Psoas muscle (tissue), 8 donors: ENCODE measurements around the gene R3HDM1. TPM values are rescaled to one million over a fixed set of nuclear protein-coding genes. Genes with fewer than 3 reads are reported as not detected.
"Not testable (repeated sequence)": the region's sequence is repeated elsewhere in the genome, so short reads cannot be mapped to it uniquely, and the experiment has no call there.

Source experiments
- ATAC-seq, 4 donors: fragments of 200-7000 bp; cut with Tn5 transposase; one replicate each; pipeline ENCODE4 v1.9.1; 2020; ENCODE audit warnings: moderate library complexity in 3 of 4, mild to moderate bottlenecking in 2 of 4
- DNase-seq, 2 donors: peaks; one replicate each; pipeline ENCODE4 v3.0.0-alpha.2; 2020
- H3K27ac ChIP-seq: fragments of 200-600 bp; one replicate; pipeline ENCODE4 v1.8.0; 2022
- H3K27me3 ChIP-seq, 3 donors: fragments of 200-600 bp in 1 of 3; one replicate each; pipeline versions ENCODE4 v1.6.1 to v1.8.0; 2013 to 2022; ENCODE audit warnings: low read length in 2 of 3, mild to moderate bottlenecking in 2 of 3, moderate library complexity in 1 of 3; ENCODE audit not compliant: insufficient read depth in 3 of 3
- H3K36me3 ChIP-seq, 2 donors: fragments of 200-600 bp in 1 of 2; one replicate each; pipeline versions ENCODE4 v1.6.1 to v1.8.0; 2013 to 2022; ENCODE audit warnings: low read depth in 1 of 2, mild to moderate bottlenecking in 1 of 2, moderate library complexity in 1 of 2; ENCODE audit not compliant: insufficient read depth in 1 of 2
- H3K4me1 ChIP-seq: fragments of 200-600 bp; one replicate; pipeline ENCODE4 v1.8.0; 2022
- H3K4me3 ChIP-seq: fragments of 200-600 bp; one replicate; pipeline ENCODE4 v1.8.0; 2022; ENCODE audit warnings: mild to moderate bottlenecking
- H3K9me3 ChIP-seq: fragments of 200-600 bp; one replicate; pipeline ENCODE4 v1.8.0; 2022
- CTCF ChIP-seq: fragments of 200-600 bp; IDR thresholded peaks from one replicate; pipeline ENCODE4 v1.8.0; 2022; ENCODE audit warnings: antibody characterized with exemption
- WGBS, 3 donors: extraction: QIAGEN DNeasy Blood & Tissue Kit; methylation state at CpG; one replicate each; pipeline versions ENCODE4 v1.1.6 to v1.1.7; 2013; 5-methylcytosine and 5-hydroxymethylcytosine counted together
- intact Hi-C, 2 donors: fragments of 100-400 bp; cut with DNase I; formaldehyde crosslinking; loops; one replicate each; pipeline versions ENCODE4 v1.11.0 to v1.14.2; 2022
- polyA plus RNA-seq, 3 donors: library from polyadenylated mRNA; stranded (reverse); fragments of 200-250 nt; gene quantifications; one replicate each; pipeline ENCODE4 v1.2.3, GENCODE V29; 2013
- total RNA-seq, 4 donors: library from RNA; stranded (reverse); fragmentation: NEBNext Ultra II Directional in 2 of 4; extraction: Animal tissue kit (Norgen Biotek cat#: 25700) in 2 of 4; gene quantifications; one replicate each; pipeline versions ENCODE4 v1.2.1 to v1.2.4, GENCODE V29; 2021 to 2023
- donor health status: healthy with polysubstance abuse.
- donor health status: DM: no; HTN: no; CAD: no; lungs with moderate emphysema.
- donor health status: Bipolar disorder and iron deficiency.
- donor health status: healthy.
- donor health status: DM: yes; HTN: yes; CAD: no.
- donor health status: DM: no; HTN: no; CAD: no.
- donor health status: DM: no; HTN: no; CAD: no.
- donor health status: DM: yes; HTN: yes; CAD: no.

The R3HDM1 gene
- total and polyA plus RNA-seq, 7 donors = 4.6 to 25.3 (median 20.1) TPM

- WGBS, 3 donors = 95 to 100% (median 98%) methylated on average over 1 of the region's 1 CpG
- Histone ChIP-seq H3K36me3 (no peaks in the 10 kb centered on the region), H3K27me3 (no peaks in the 10 kb centered on the region), H3K9me3 (no peaks in the 10 kb centered on the region), H3K4me3 (no peak overlapping the region), H3K4me1 (peaks cover 6% of the 10 kb centered on the region), H3K27ac (no peak overlapping the region)
- ATAC-seq (no peak), DNase-seq (no peak)
- no peak for TF ChIP-seq CTCF
- intact Hi-C loops = no loop called here
Observed at GRCh38 chr2:135525786-135526185, 5.5 kb upstream of the R3HDM1 start.

GRCh38 chr2:135528006-135528405 lies 3.3 kb upstream of the R3HDM1 start:
- no peak overlapping the region for H3K27ac ChIP-seq
- peaks cover 12% of the 10 kb centered on the region for H3K4me1 ChIP-seq
- no peak for ATAC-seq
- no peak for TF ChIP-seq CTCF
- WGBS, 3 donors = 82 to 96% (median 89%) methylated on average over 3 of the region's 3 CpGs
- H3K27me3 ChIP-seq = no peaks in the 10 kb centered on the region
- H3K36me3 ChIP-seq = no peaks in the 10 kb centered on the region
- no peak overlapping the region for H3K4me3 ChIP-seq
- no peak for DNase-seq
- H3K9me3 ChIP-seq = no peaks in the 10 kb centered on the region
- intact Hi-C loops = no loop called here

GRCh38 chr2:135530313-135531230 lies 712 bp upstream of the R3HDM1 start, which contains the start of gene ZRANB3:
Gene ZRANB3 (minus strand): TSS chr2:135531218.
- Histone ChIP-seq H3K27me3 (no peaks in the 10 kb centered on the region), H3K27ac (peak within 1 kb of the TSS; percentile 97), H3K36me3 (no peaks in the 10 kb centered on the region), H3K4me3 (peak within 1 kb of the TSS; percentile 79), H3K4me1 (peaks cover 17% of the 10 kb centered on the region), H3K9me3 (no peaks in the 10 kb centered on the region)
- intact Hi-C loops = loop anchor here in 1 of 2 donors (5.0 to 10.0 kb wide), 3 partner anchors 33 to 214 kb away; partner anchors contain the start of gene UBXN4
- peak; percentile 86 to 89 (median 86) for ATAC-seq
- WGBS, 3 donors = 0% methylated on average over 46 of the region's 46 CpGs
- peak; percentile 92 to 95 for DNase-seq
- TF ChIP-seq CTCF = no peak

GRCh38 chr2:135532581-135532980 lies 1.3 kb downstream of the R3HDM1 start:
- 16 to 45% (median 27%) methylated on average over 3 of the region's 3 CpGs for WGBS, 3 donors
- no peaks in the 10 kb centered on the region for H3K27me3 ChIP-seq
- no peaks in the 10 kb centered on the region for H3K9me3 ChIP-seq
- intact Hi-C loops = loop anchor here in 1 of 2 donors (5.0 to 10.0 kb wide), 3 partner anchors 35 to 212 kb away; partner anchors contain the start of gene UBXN4
- peak overlapping the region; percentile 97 for H3K27ac ChIP-seq
- TF ChIP-seq CTCF = no peak
- H3K36me3 ChIP-seq = no peaks in the 10 kb centered on the region
- ATAC-seq (no peak), DNase-seq (no peak)
- H3K4me1 ChIP-seq = peaks cover 17% of the 10 kb centered on the region
- H3K4me3 ChIP-seq = peak overlapping the region; percentile 79

GRCh38 chr2:135533545-135533944 lies 2.3 kb downstream of the R3HDM1 start:
- WGBS, 3 donors = 97 to 98% (median 98%) methylated on average over 15 of the region's 15 CpGs
- H3K4me1 ChIP-seq = peaks cover 17% of the 10 kb centered on the region
- not testable (repeated sequence) for H3K4me3 ChIP-seq, H3K36me3 ChIP-seq, H3K27me3 ChIP-seq, H3K9me3 ChIP-seq, H3K27ac ChIP-seq, DNase-seq, ATAC-seq
- intact Hi-C loops = loop anchor here in 1 of 2 donors (5.0 to 10.0 kb wide), 3 partner anchors 36 to 211 kb away; partner anchors contain the start of gene UBXN4
